Measurements from ENCODE around the gene RIMKLA. TPM values are rescaled to one million over a fixed set of nuclear protein-coding genes. Genes with fewer than 3 reads are reported as not detected.

RIMKLA gene
- not detected for polyA plus RNA-seq

- Mint-ChIP-seq H3K4me1 (peaks cover 3 to 7% (median 4%) of the 10 kb centered on the region in 3 donors), H3K36me3 (no peaks in the 10 kb centered on the region)
Observed at GRCh38 chr1:42380586-42381279, at the start of gene RIMKLA. Gene RIMKLA (plus strand): TSS chr1:42380792. CDS start chr1:42380935, 143 bp downstream.

GRCh38 chr1:42332877-42333276 is 47.7 kb upstream of the RIMKLA start:
- Mint-ChIP-seq H3K4me3 (peak overlapping the region in 2 of 4 donors; percentile 63 to 86), H3K36me3 (peaks cover 8% of the 10 kb centered on the region), H3K4me1 (peaks cover 31 to 51% (median 48%) of the 10 kb centered on the region in 3 donors), H3K27me3 (no peaks in the 10 kb centered on the region), H3K27ac (peak overlapping the region in 2 of 3 donors; percentile 6 to 49), H3K9me3 (peaks cover 0 to 1% (median 0%) of the 10 kb centered on the region in 3 donors)

More at GRCh38 chr1:42380586-42381279, at the start of gene RIMKLA:
- Mint-ChIP-seq H3K27me3 (peaks cover 36% of the 10 kb centered on the region), H3K4me3 (peak within 1 kb of the TSS; percentile 56 to 91 (median 83)), H3K27ac (peak within 1 kb of the TSS in 1 of 3 donors; percentile 63), H3K9me3 (no peaks in the 10 kb centered on the region)

- Mint-ChIP-seq H3K36me3 (peaks cover 8% of the 10 kb centered on the region), H3K9me3 (peaks cover 0 to 1% (median 0%) of the 10 kb centered on the region in 3 donors), H3K27ac (peak overlapping the region; percentile 17 to 78 (median 49)), H3K27me3 (no peaks in the 10 kb centered on the region), H3K4me1 (peaks cover 27 to 51% (median 44%) of the 10 kb centered on the region in 3 donors), H3K4me3 (peak overlapping the region; percentile 86 to 96 (median 90))
Observed at GRCh38 chr1:42333662-42334239, 46.8 kb upstream of the RIMKLA start.

- H3K36me3 Mint-ChIP-seq = peaks cover 8% of the 10 kb centered on the region
- H3K4me3 Mint-ChIP-seq = peak overlapping the region; percentile 86 to 96 (median 90)
- no peaks in the 10 kb centered on the region for H3K27me3 Mint-ChIP-seq
- H3K27ac Mint-ChIP-seq = peak overlapping the region; percentile 17 to 78 (median 49)
- H3K4me1 Mint-ChIP-seq = peaks cover 26 to 45% (median 38%) of the 10 kb centered on the region in 3 donors
- H3K9me3 Mint-ChIP-seq = peaks cover 0 to 1% (median 0%) of the 10 kb centered on the region in 3 donors
Observed at GRCh38 chr1:42334240-42335049, 46.1 kb upstream of the RIMKLA start.

GRCh38 chr1:42335050-42335808 is 45.4 kb upstream of the RIMKLA start, which contains the start of gene FOXJ3:
Gene FOXJ3 (minus strand): TSS chr1:42335235. CDS start chr1:42311093, 24,142 bp downstream.
- H3K4me1 Mint-ChIP-seq = peaks cover 24 to 39% (median 33%) of the 10 kb centered on the region in 3 donors
- peaks cover 8% of the 10 kb centered on the region for H3K36me3 Mint-ChIP-seq
- H3K9me3 Mint-ChIP-seq = peaks cover 0 to 1% (median 0%) of the 10 kb centered on the region in 3 donors
- peak within 1 kb of the TSS; percentile 78 to 84 (median 80) for H3K27ac Mint-ChIP-seq
- H3K4me3 Mint-ChIP-seq = peak within 1 kb of the TSS; percentile 86 to 97 (median 90)
- H3K27me3 Mint-ChIP-seq = no peaks in the 10 kb centered on the region

GRCh38 chr1:42335809-42336518 is 44.6 kb upstream of the RIMKLA start:
- peak overlapping the region; percentile 86 to 97 (median 90) for H3K4me3 Mint-ChIP-seq
- H3K36me3 Mint-ChIP-seq = peaks cover 8% of the 10 kb centered on the region
- peak overlapping the region; percentile 77 to 84 (median 80) for H3K27ac Mint-ChIP-seq
- H3K27me3 Mint-ChIP-seq = no peaks in the 10 kb centered on the region
- peaks cover 24 to 34% (median 29%) of the 10 kb centered on the region in 3 donors for H3K4me1 Mint-ChIP-seq
- H3K9me3 Mint-ChIP-seq = no peaks in the 10 kb centered on the region

- H3K36me3 Mint-ChIP-seq = peaks cover 8% of the 10 kb centered on the region
- peak overlapping the region in 1 of 3 donors; percentile 45 for H3K27ac Mint-ChIP-seq
- peak overlapping the region in 3 of 4 donors; percentile 31 to 50 (median 42) for H3K4me3 Mint-ChIP-seq
- H3K4me1 Mint-ChIP-seq = peaks cover 22 to 30% (median 26%) of the 10 kb centered on the region in 3 donors
- H3K27me3 Mint-ChIP-seq = no peaks in the 10 kb centered on the region
- H3K9me3 Mint-ChIP-seq = no peaks in the 10 kb centered on the region
Observed at GRCh38 chr1:42336978-42337377, 43.6 kb upstream of the RIMKLA start.

- Mint-ChIP-seq H3K4me3 (no peak overlapping the region), H3K27me3 (peaks cover 1% of the 10 kb centered on the region), H3K9me3 (no peaks in the 10 kb centered on the region), H3K36me3 (peaks cover 5% of the 10 kb centered on the region), H3K4me1 (peaks cover 0 to 7% (median 7%) of the 10 kb centered on the region in 3 donors), H3K27ac (peak overlapping the region in 1 of 3 donors; percentile 37)
Observed at GRCh38 chr1:42340093-42340492, 40.5 kb upstream of the RIMKLA start.

- no peaks in the 10 kb centered on the region for H3K9me3 Mint-ChIP-seq
- H3K4me3 Mint-ChIP-seq = no peak overlapping the region
- peaks cover 5% of the 10 kb centered on the region for H3K36me3 Mint-ChIP-seq
- H3K27me3 Mint-ChIP-seq = peaks cover 1% of the 10 kb centered on the region
- H3K27ac Mint-ChIP-seq = no peak overlapping the region
- H3K4me1 Mint-ChIP-seq = peaks cover 0 to 4% (median 4%) of the 10 kb centered on the region in 3 donors
Observed at GRCh38 chr1:42340901-42341300, 39.7 kb upstream of the RIMKLA start.

GRCh38 chr1:42343049-42343448 is 37.5 kb upstream of the RIMKLA start:
- Mint-ChIP-seq H3K4me3 (no peak overlapping the region), H3K9me3 (peaks cover 0 to 2% (median 0%) of the 10 kb centered on the region in 3 donors), H3K27me3 (peaks cover 1% of the 10 kb centered on the region), H3K27ac (no peak overlapping the region), H3K4me1 (no peaks in the 10 kb centered on the region), H3K36me3 (no peaks in the 10 kb centered on the region)

GRCh38 chr1:42348498-42348897 is 32.1 kb upstream of the RIMKLA start:
- H3K27ac Mint-ChIP-seq = peak overlapping the region in 1 of 3 donors; percentile 21
- H3K9me3 Mint-ChIP-seq = peaks cover 0 to 2% (median 0%) of the 10 kb centered on the region in 3 donors
- H3K4me3 Mint-ChIP-seq = no peak overlapping the region
- peaks cover 15% of the 10 kb centered on the region for H3K27me3 Mint-ChIP-seq
- H3K36me3 Mint-ChIP-seq = no peaks in the 10 kb centered on the region
- peaks cover 0 to 2% (median 0%) of the 10 kb centered on the region in 3 donors for H3K4me1 Mint-ChIP-seq

GRCh38 chr1:42350086-42350485 is 30.5 kb upstream of the RIMKLA start:
- Mint-ChIP-seq H3K9me3 (peaks cover 0 to 2% (median 0%) of the 10 kb centered on the region in 3 donors), H3K4me3 (no peak overlapping the region), H3K4me1 (peaks cover 0 to 2% (median 0%) of the 10 kb centered on the region in 3 donors), H3K27ac (no peak overlapping the region), H3K27me3 (peaks cover 14% of the 10 kb centered on the region), H3K36me3 (no peaks in the 10 kb centered on the region)

GRCh38 chr1:42358791-42359190 is 21.8 kb upstream of the RIMKLA start:
- Mint-ChIP-seq H3K9me3 (no peaks in the 10 kb centered on the region), H3K27ac (no peak overlapping the region), H3K4me1 (peaks cover 0 to 3% (median 0%) of the 10 kb centered on the region in 3 donors), H3K36me3 (no peaks in the 10 kb centered on the region), H3K4me3 (no peak overlapping the region), H3K27me3 (peaks cover 5% of the 10 kb centered on the region)
